CD4-positive, alpha-beta T cell (primary cell): ENCODE data around the gene DFFB. TPM values are rescaled to one million over a fixed set of nuclear protein-coding genes. Genes with fewer than 3 reads are reported as not detected.

Experiments used
- ATAC-seq: fragments of 200-7000 bp; cut with Tn5 transposase; one replicate; pipeline ENCODE4 v1.10.0; 2022; ENCODE audit warnings: mild to moderate bottlenecking; ENCODE audit not compliant: poor library complexity
- CTCF ChIA-PET: fragments of 350-600 bp; sonication (Branson Sonifier 250); formaldehyde crosslinking; loops from one replicate; lab custom pipeline; 2021; ENCODE audit warnings: antibody characterized with exemption, inconsistent platforms; lab: Charles Lee
- POLR2A ChIA-PET: fragments of 350-600 bp; sonication (Branson Sonifier 250); formaldehyde crosslinking; loops from one replicate; lab custom pipeline; 2021; ENCODE audit warnings: antibody characterized with exemption, inconsistent platforms; lab: Charles Lee
- DNase-seq, 14 experiments: peaks; one replicate each; pipeline ENCODE4 v3.0.0-alpha.2; 2013 to 2020; ENCODE audit warnings: mixed read lengths in 2 of 14
- H3K27ac ChIP-seq, 2 donors: one replicate each; pipeline versions ENCODE4 v1.5.1 to v1.7.0; 2013; ENCODE audit warnings: low read length in 2 of 2, low read depth in 1 of 2, mild to moderate bottlenecking in 1 of 2
- H3K27me3 ChIP-seq, 2 experiments: 1 replicate in 1 of 2; 2 replicates in 1 of 2; pipeline versions ENCODE4 v1.6.1 to v1.7.0; 2013; ENCODE audit warnings: low read length in 2 of 2, control low read depth in 1 of 2, mild to moderate bottlenecking in 1 of 2, moderate library complexity in 1 of 2; ENCODE audit not compliant: insufficient read depth in 2 of 2, control insufficient read depth in 1 of 2
- H3K36me3 ChIP-seq: one replicate; pipeline ENCODE4 v1.6.1; 2013; ENCODE audit warnings: low read length, control low read depth; ENCODE audit not compliant: insufficient read depth
- H3K4me1 ChIP-seq: one replicate; pipeline ENCODE4 v1.6.1; 2013; ENCODE audit warnings: low read length, control low read depth; ENCODE audit not compliant: insufficient read depth
- H3K4me3 ChIP-seq: one replicate; pipeline ENCODE4 v1.5.1; 2013; ENCODE audit warnings: mild to moderate bottlenecking, low read length, moderate library complexity
- H3K9me3 ChIP-seq, 2 experiments: 1 replicate in 1 of 2; 2 replicates in 1 of 2; pipeline versions ENCODE4 v1.6.1 to v1.7.0; 2013; ENCODE audit warnings: low read length in 2 of 2, mild to moderate bottlenecking in 2 of 2, control low read depth in 1 of 2, moderate library complexity in 1 of 2; ENCODE audit not compliant: control insufficient read depth in 1 of 2, insufficient read depth in 1 of 2
- H3K27ac Mint-ChIP-seq: one replicate; pipeline ENCODE4 v1.8.0; 2020; ENCODE audit warnings: mixed read lengths
- H3K27me3 Mint-ChIP-seq: one replicate; pipeline ENCODE4 v1.8.0; 2021; ENCODE audit warnings: mixed read lengths
- H3K36me3 Mint-ChIP-seq: one replicate; pipeline ENCODE4 v1.8.0; 2021; ENCODE audit warnings: low read depth, mixed read lengths
- H3K4me1 Mint-ChIP-seq: one replicate; pipeline ENCODE4 v1.8.0; 2021; ENCODE audit warnings: low read depth, mixed read lengths
- H3K4me3 Mint-ChIP-seq: one replicate; pipeline ENCODE4 v1.8.0; 2020; ENCODE audit warnings: mild to moderate bottlenecking, mixed read lengths
- H3K9me3 Mint-ChIP-seq: one replicate; pipeline ENCODE4 v1.8.0; 2020; ENCODE audit warnings: mixed read lengths
- CTCF ChIP-seq: fragments of 200-600 bp; IDR thresholded peaks from one replicate; pipeline ENCODE4 v1.8.0; 2022; ENCODE audit warnings: antibody characterized with exemption, mild to moderate bottlenecking
- intact Hi-C, 2 experiments: fragments of 100-400 bp; cut with DNase I in 1 of 2; cut with micrococcal nuclease in 1 of 2; formaldehyde crosslinking; loops; one replicate each; pipeline versions ENCODE4 v1.15.1 to v1.9.0; 2023 to 2025; cut with DNase I, micrococcal nuclease
- total RNA-seq, 174 experiments: library from RNA in 2 of 174; stranded (reverse) in 2 of 174; gene quantifications; one replicate each; pipeline ENCODE4 v1.2.3 and lab custom pipeline; 2021 to 2026

DFFB gene
- total RNA-seq, 2 experiments from 2014 or later = 6.7 to 6.8 TPM

GRCh38 chr1:3874736-3875135 is 17.5 kb downstream of the DFFB start:
- no peak overlapping the region for H3K4me3 ChIP-seq
- H3K27me3 Mint-ChIP-seq = no peaks in the 10 kb centered on the region
- H3K4me1 ChIP-seq = no peaks in the 10 kb centered on the region
- H3K9me3 Mint-ChIP-seq = no peaks in the 10 kb centered on the region
- no peak overlapping the region for H3K27ac ChIP-seq
- H3K9me3 ChIP-seq = peaks cover 5 to 7% of the 10 kb centered on the region in 2 experiments
- ATAC-seq = no peak
- intact Hi-C loops = no loop called here
- H3K27me3 ChIP-seq = no peaks in the 10 kb centered on the region
- no peak overlapping the region for H3K27ac Mint-ChIP-seq
- no peak for DNase-seq
- ChIA-PET POLR2A (no interaction called here), CTCF (no interaction called here)
- no peak overlapping the region for H3K4me3 Mint-ChIP-seq
- TF ChIP-seq CTCF = no peak
- H3K36me3 Mint-ChIP-seq = peaks cover 78% of the 10 kb centered on the region
- peaks cover 72% of the 10 kb centered on the region for H3K36me3 ChIP-seq
- H3K4me1 Mint-ChIP-seq = no peaks in the 10 kb centered on the region

DNA sequence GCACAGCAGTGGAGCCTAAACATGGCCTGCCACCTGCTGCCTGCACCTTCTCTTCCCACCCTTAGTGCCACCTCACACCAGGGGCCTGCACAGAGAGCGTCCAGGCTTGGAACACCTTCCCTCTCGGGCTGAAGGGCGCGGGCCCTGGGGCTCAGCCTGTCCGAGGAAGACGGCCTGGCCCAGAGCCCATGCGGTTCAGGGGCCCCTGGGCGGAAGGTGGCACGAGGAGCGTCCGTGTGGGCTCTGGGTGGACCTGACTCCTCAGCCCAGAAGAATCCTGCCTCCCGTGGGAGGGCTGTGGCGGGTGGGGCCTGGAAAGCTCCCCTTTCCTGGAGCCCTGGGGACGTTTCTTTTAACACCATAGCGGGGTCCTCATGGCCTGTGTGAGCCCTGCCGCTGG is 19.4 kb downstream of the DFFB start:
- H3K27ac ChIP-seq = no peak overlapping the region
- H3K4me1 ChIP-seq = peaks cover 6% of the 10 kb centered on the region
- peaks cover 5 to 7% of the 10 kb centered on the region in 2 experiments for H3K9me3 ChIP-seq
- Mint-ChIP-seq H3K27me3 (no peaks in the 10 kb centered on the region), H3K9me3 (no peaks in the 10 kb centered on the region), H3K4me1 (no peaks in the 10 kb centered on the region), H3K27ac (no peak overlapping the region), H3K4me3 (no peak overlapping the region), H3K36me3 (peaks cover 83% of the 10 kb centered on the region)
- ChIA-PET CTCF (no interaction called here), POLR2A (no interaction called here)
- no peak for DNase-seq
- H3K4me3 ChIP-seq = no peak overlapping the region
- no peaks in the 10 kb centered on the region for H3K27me3 ChIP-seq
- TF ChIP-seq CTCF = no peak
- ATAC-seq = no peak
- intact Hi-C loops = no loop called here
- H3K36me3 ChIP-seq = peaks cover 70% of the 10 kb centered on the region

DNA sequence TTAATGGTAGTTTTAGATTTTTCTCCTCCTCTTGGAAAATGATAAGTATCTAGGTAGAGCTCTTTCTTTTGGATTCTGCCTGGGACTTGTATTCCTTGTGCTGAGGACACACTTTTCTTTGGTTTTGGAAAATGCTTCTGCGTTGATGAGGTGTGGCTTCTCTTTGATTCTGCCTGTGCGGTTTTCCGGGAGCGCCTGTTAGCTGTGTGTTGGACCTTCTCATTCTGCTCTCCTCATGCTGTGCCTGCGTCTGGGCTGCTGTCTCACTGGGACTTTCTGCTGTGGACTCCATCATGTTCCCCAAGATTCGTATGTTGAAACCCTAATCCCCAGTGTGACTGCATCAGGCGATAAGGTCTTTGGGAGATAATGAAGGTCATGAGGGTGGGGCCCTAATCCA is 21.8 kb downstream of the DFFB start:
- no peak overlapping the region for H3K4me3 ChIP-seq
- Mint-ChIP-seq H3K9me3 (no peaks in the 10 kb centered on the region), H3K4me3 (no peak overlapping the region), H3K4me1 (peaks cover 5% of the 10 kb centered on the region), H3K27me3 (no peaks in the 10 kb centered on the region), H3K27ac (no peak overlapping the region), H3K36me3 (peaks cover 82% of the 10 kb centered on the region)
- peaks cover 5 to 7% of the 10 kb centered on the region in 2 experiments for H3K9me3 ChIP-seq
- CTCF ChIA-PET = no interaction called here
- H3K27me3 ChIP-seq = no peaks in the 10 kb centered on the region
- no peak overlapping the region for H3K27ac ChIP-seq
- intact Hi-C loops = no loop called here
- H3K4me1 ChIP-seq = peaks cover 6% of the 10 kb centered on the region
- ATAC-seq (no peak), DNase-seq (no peak)
- POLR2A ChIA-PET = interaction anchor here (0.9 kb wide), 1 partner anchor 21 kb away, joined by 3 read pairs; the partner anchor contains the start of gene C1orf174
- TF ChIP-seq CTCF = no peak
- peaks cover 58% of the 10 kb centered on the region for H3K36me3 ChIP-seq
